ENCODE data around the gene RHPN2.

GRCh38 chr19:33005440-33005839, 59.2 kb downstream of the RHPN2 start:
- TF ChIP-seq, protein P1, sequence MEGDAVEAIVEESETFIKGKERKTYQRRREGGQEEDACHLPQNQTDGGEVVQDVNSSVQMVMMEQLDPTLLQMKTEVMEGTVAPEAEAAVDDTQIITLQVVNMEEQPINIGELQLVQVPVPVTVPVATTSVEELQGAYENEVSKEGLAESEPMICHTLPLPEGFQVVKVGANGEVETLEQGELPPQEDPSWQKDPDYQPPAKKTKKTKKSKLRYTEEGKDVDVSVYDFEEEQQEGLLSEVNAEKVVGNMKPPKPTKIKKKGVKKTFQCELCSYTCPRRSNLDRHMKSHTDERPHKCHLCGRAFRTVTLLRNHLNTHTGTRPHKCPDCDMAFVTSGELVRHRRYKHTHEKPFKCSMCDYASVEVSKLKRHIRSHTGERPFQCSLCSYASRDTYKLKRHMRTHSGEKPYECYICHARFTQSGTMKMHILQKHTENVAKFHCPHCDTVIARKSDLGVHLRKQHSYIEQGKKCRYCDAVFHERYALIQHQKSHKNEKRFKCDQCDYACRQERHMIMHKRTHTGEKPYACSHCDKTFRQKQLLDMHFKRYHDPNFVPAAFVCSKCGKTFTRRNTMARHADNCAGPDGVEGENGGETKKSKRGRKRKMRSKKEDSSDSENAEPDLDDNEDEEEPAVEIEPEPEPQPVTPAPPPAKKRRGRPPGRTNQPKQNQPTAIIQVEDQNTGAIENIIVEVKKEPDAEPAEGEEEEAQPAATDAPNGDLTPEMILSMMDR (IDR thresholded peaks at IDR 0.05; ENCODE audit: insufficient read depth, low read length, poor library complexity, severe bottlenecking) = no peak
- no peak for TF ChIP-seq EZH2phosphoT487 (conservative IDR thresholded peaks at IDR 0.05; ENCODE audit: low read length)
